Measurements from ENCODE around the gene CADPS.

The CADPS gene

DNA sequence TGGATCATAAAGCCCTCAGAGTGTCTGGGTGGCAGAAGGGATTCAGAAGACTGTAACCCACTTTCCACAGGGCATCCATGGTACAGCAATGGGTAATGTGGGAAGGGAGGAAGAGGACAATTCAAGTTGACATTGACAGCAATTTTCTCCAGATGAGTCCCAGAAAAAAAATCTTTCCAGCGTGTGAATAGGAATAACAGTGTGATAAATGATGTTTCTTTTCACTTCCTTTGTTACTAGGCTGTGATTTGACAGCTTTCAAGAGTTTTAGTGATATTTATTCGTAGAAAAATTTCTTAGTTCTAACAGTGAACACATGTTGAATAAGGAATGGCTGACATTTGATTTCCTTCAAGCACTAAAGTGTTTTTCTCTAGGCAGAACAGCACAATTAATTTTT lies 186.4 kb downstream of the CADPS start:
- Mint-ChIP-seq H3K27me3 (peaks cover 1% of the 10 kb centered on the region), H3K4me3 (no peak overlapping the region), H3K4me1 (ENCODE audit: low read depth) (no peaks in the 10 kb centered on the region), H3K36me3 (ENCODE audit: low read depth) (no peaks in the 10 kb centered on the region), H3K9me3 (no peaks in the 10 kb centered on the region), H3K27ac (no peak overlapping the region)
- intact Hi-C loops (cut with micrococcal nuclease) = no loop called here

DNA sequence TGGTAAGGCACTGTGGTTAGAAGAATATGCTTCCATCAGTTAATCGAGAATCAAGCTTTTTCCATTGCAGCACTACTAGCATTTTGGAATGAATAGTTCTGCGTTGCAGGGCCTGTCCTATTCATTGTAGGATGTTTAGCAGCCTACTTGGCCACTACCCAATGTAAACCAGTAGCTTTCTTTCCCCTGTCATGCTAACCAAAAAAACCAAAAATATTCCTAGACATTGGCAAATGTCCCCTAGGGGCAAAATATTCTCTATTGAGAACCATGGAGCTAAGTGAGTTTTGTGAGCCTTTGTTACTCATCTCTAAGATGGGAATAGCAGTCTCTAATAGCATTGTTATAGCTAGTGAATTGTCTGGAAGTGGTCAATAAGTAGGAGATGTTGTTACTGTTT lies 187.2 kb downstream of the CADPS start:
- Mint-ChIP-seq H3K27ac (no peak overlapping the region), H3K9me3 (no peaks in the 10 kb centered on the region), H3K36me3 (ENCODE audit: low read depth) (no peaks in the 10 kb centered on the region), H3K4me1 (ENCODE audit: low read depth) (no peaks in the 10 kb centered on the region), H3K4me3 (no peak overlapping the region), H3K27me3 (peaks cover 1% of the 10 kb centered on the region)
- intact Hi-C loops (cut with micrococcal nuclease) = no loop called here

DNA sequence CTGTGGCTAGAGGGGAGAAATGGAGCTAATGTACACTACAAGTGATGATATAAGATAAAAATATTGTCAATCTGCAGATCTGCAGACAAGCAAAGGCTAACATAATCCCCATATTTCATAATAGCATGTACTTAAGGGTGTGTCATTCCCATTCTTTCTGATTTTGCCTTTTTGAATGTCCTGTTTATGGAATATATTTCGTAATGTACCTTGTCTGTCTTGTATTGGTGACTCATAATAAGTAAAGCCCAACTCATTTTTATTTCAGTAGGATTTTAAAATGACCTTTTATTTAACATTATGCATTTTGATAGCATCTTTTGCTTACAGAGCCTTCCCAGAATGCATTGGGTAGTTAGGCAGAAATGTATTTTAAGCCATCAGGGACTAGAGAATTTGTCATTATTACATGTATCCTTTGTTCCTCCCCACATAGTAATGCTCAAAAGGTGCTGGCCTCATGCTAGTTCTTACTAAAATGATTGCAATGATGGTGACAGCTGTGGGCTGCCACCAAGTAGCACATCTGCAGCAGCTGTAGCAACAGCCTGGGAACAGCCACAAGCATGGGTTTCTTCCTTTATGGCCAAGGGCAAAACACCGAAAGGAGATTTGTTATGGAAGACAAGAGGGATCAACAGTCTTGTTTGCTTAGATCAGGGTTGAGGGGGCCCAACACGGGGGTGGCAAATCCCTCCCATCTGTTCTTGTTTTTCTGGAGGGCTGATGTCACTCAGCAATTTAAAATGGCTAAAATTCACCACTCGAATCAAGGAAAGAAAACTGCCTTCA lies 188.5 kb downstream of the CADPS start:
- Mint-ChIP-seq H3K36me3 (ENCODE audit: low read depth) (no peaks in the 10 kb centered on the region), H3K4me3 (no peak overlapping the region), H3K27ac (no peak overlapping the region), H3K4me1 (ENCODE audit: low read depth) (no peaks in the 10 kb centered on the region), H3K9me3 (no peaks in the 10 kb centered on the region), H3K27me3 (peaks cover 1% of the 10 kb centered on the region)
- intact Hi-C loops (cut with micrococcal nuclease) = no loop called here

GRCh38 chr3:62682826-62683225 lies 192.4 kb downstream of the CADPS start:
- Mint-ChIP-seq H3K36me3 (ENCODE audit: low read depth) (no peaks in the 10 kb centered on the region), H3K27me3 (peaks cover 1% of the 10 kb centered on the region), H3K9me3 (no peaks in the 10 kb centered on the region), H3K27ac (no peak overlapping the region), H3K4me3 (no peak overlapping the region), H3K4me1 (ENCODE audit: low read depth) (no peaks in the 10 kb centered on the region)
- intact Hi-C loops (cut with micrococcal nuclease) = no loop called here

- H3K36me3 Mint-ChIP-seq (ENCODE audit: low read depth) = no peaks in the 10 kb centered on the region
- H3K4me1 Mint-ChIP-seq (ENCODE audit: low read depth) = no peaks in the 10 kb centered on the region
- H3K27ac Mint-ChIP-seq = no peak overlapping the region
- no peaks in the 10 kb centered on the region for H3K9me3 Mint-ChIP-seq
- intact Hi-C loops (cut with micrococcal nuclease) = no loop called here
- no peak overlapping the region for H3K4me3 Mint-ChIP-seq
- H3K27me3 Mint-ChIP-seq = no peaks in the 10 kb centered on the region
Observed at GRCh38 chr3:62679988-62680387, 195.2 kb downstream of the CADPS start.

DNA sequence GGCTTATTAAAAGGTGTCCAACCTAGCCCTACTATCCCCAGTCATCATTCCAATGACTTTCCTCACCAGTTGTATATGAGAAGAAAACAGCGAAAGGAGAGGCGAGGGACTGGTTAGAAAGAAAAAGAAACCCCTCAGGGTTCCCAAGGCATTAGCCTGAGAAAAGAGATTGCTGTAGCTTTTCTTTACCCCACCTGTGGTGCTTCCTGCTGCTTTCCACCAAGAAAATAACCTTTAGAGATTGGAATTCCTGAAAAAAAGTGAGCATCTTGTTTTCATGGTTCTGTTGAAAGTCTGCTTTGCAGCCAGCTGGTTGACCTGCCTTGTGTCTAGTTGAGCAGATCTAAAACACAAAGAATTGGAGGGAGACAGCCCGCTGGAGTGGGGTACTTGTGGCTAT lies 196.4 kb downstream of the CADPS start:
- H3K4me1 Mint-ChIP-seq (ENCODE audit: low read depth) = no peaks in the 10 kb centered on the region
- H3K4me3 Mint-ChIP-seq = no peak overlapping the region
- H3K27ac Mint-ChIP-seq = no peak overlapping the region
- intact Hi-C loops (cut with micrococcal nuclease) = no loop called here
- H3K9me3 Mint-ChIP-seq = no peaks in the 10 kb centered on the region
- no peaks in the 10 kb centered on the region for H3K27me3 Mint-ChIP-seq
- H3K36me3 Mint-ChIP-seq (ENCODE audit: low read depth) = no peaks in the 10 kb centered on the region

GRCh38 chr3:62677926-62678325 lies 197.3 kb downstream of the CADPS start:
- H3K27me3 Mint-ChIP-seq = no peaks in the 10 kb centered on the region
- intact Hi-C loops (cut with micrococcal nuclease) = no loop called here
- H3K4me3 Mint-ChIP-seq = no peak overlapping the region
- no peaks in the 10 kb centered on the region for H3K4me1 Mint-ChIP-seq (ENCODE audit: low read depth)
- no peaks in the 10 kb centered on the region for H3K36me3 Mint-ChIP-seq (ENCODE audit: low read depth)
- H3K27ac Mint-ChIP-seq = no peak overlapping the region
- H3K9me3 Mint-ChIP-seq = no peaks in the 10 kb centered on the region

DNA sequence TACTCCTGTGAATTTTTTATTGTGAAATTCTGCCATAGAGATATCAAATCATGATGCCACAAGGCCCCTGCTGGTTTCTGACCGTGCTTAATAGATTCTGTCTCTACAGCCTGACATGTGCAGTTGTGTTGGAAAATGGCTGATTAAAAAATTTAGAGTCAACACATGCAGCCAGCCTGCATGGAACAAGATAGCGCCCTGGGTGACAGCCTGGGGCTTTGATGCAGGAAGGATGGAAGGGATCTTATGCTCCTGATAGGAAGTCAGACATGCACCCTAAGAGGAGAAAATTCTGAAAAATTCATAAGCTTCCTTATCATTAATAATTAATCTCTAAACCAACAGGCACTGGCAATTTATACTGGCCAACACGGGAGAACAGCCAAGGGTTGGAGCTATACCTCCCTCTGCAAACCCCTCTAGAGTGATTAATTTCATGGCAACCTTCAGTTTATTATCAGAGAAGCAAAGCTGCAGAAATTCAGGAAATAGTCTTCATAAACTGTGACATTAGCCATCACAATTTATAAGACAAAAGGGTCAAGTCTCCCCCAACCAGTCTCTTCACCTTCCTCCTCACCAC lies 198.4 kb downstream of the CADPS start:
- H3K36me3 Mint-ChIP-seq (ENCODE audit: low read depth) = no peaks in the 10 kb centered on the region
- H3K27ac Mint-ChIP-seq = no peak overlapping the region
- no peaks in the 10 kb centered on the region for H3K27me3 Mint-ChIP-seq
- H3K9me3 Mint-ChIP-seq = no peaks in the 10 kb centered on the region
- H3K4me1 Mint-ChIP-seq (ENCODE audit: low read depth) = no peaks in the 10 kb centered on the region
- H3K4me3 Mint-ChIP-seq = no peak overlapping the region
- intact Hi-C loops (cut with micrococcal nuclease) = no loop called here

GRCh38 chr3:62675492-62675891 lies 199.7 kb downstream of the CADPS start:
- Mint-ChIP-seq H3K36me3 (ENCODE audit: low read depth) (no peaks in the 10 kb centered on the region), H3K27ac (no peak overlapping the region), H3K4me1 (ENCODE audit: low read depth) (no peaks in the 10 kb centered on the region), H3K9me3 (no peaks in the 10 kb centered on the region), H3K27me3 (no peaks in the 10 kb centered on the region), H3K4me3 (no peak overlapping the region)
- intact Hi-C loops (cut with micrococcal nuclease) = no loop called here

- Mint-ChIP-seq H3K27me3 (no peaks in the 10 kb centered on the region), H3K9me3 (no peaks in the 10 kb centered on the region), H3K4me3 (no peak overlapping the region), H3K36me3 (ENCODE audit: low read depth) (no peaks in the 10 kb centered on the region), H3K4me1 (ENCODE audit: low read depth) (no peaks in the 10 kb centered on the region), H3K27ac (no peak overlapping the region)
- intact Hi-C loops (cut with micrococcal nuclease) = no loop called here
Observed at GRCh38 chr3:62672988-62673313, 202.3 kb downstream of the CADPS start.

- H3K4me1 Mint-ChIP-seq (ENCODE audit: low read depth) = no peaks in the 10 kb centered on the region
- H3K36me3 Mint-ChIP-seq (ENCODE audit: low read depth) = no peaks in the 10 kb centered on the region
- no peaks in the 10 kb centered on the region for H3K9me3 Mint-ChIP-seq
- H3K27ac Mint-ChIP-seq = no peak overlapping the region
- intact Hi-C loops (cut with micrococcal nuclease) = no loop called here
- H3K27me3 Mint-ChIP-seq = no peaks in the 10 kb centered on the region
- H3K4me3 Mint-ChIP-seq = no peak overlapping the region
Observed at GRCh38 chr3:62672270-62672987, 202.8 kb downstream of the CADPS start.

- Mint-ChIP-seq H3K4me1 (ENCODE audit: low read depth) (no peaks in the 10 kb centered on the region), H3K4me3 (no peak overlapping the region), H3K9me3 (no peaks in the 10 kb centered on the region)
Observed at GRCh38 chr3:62670351-62670750, 204.9 kb downstream of the CADPS start.

DNA sequence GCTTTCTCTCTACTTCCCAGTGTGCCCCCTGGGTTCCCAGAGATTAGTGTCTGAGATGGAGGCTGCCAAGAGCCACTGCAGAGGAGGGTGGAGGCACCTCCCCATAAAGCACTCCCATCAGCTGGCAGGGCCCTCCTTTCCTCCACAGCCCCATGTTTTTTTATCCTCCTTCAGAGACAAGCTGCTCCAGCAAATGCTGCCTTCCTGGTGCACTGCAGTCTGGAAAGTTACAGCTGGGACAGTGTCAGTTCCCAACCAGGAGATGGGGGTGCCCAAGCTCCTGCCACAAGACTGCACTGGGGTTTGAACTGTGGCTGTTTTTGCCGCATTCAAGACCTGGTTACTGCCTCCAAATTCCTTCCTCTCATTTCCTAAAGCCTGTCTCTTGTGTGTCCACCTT lies 206.1 kb downstream of the CADPS start:
- Mint-ChIP-seq H3K4me3 (no peak overlapping the region), H3K36me3 (ENCODE audit: low read depth) (no peaks in the 10 kb centered on the region), H3K27ac (no peak overlapping the region), H3K27me3 (no peaks in the 10 kb centered on the region), H3K9me3 (no peaks in the 10 kb centered on the region), H3K4me1 (ENCODE audit: low read depth) (no peaks in the 10 kb centered on the region)
- intact Hi-C loops (cut with micrococcal nuclease) = no loop called here

More at GRCh38 chr3:62670351-62670750, 204.9 kb downstream of the CADPS start:
- intact Hi-C loops (cut with micrococcal nuclease) = no loop called here
- Mint-ChIP-seq H3K27me3 (no peaks in the 10 kb centered on the region), H3K36me3 (ENCODE audit: low read depth) (no peaks in the 10 kb centered on the region), H3K27ac (no peak overlapping the region)

GRCh38 chr3:62667714-62668113 lies 207.5 kb downstream of the CADPS start:
- Mint-ChIP-seq H3K4me3 (no peak overlapping the region), H3K27me3 (no peaks in the 10 kb centered on the region), H3K4me1 (ENCODE audit: low read depth) (no peaks in the 10 kb centered on the region), H3K27ac (no peak overlapping the region), H3K9me3 (no peaks in the 10 kb centered on the region), H3K36me3 (ENCODE audit: low read depth) (no peaks in the 10 kb centered on the region)
- intact Hi-C loops (cut with micrococcal nuclease) = no loop called here
